Thyroid gland (tissue), 4 donors: ENCODE measurements around the gene MON1A.

Source experiments
- CTCF ChIP-seq, 6 experiments: fragments of 200-600 bp in 3 of 6; fragments of 450-650 bp in 3 of 6; sonication (generic) in 3 of 6; IDR thresholded peaks; one replicate each; pipeline ENCODE4 v1.5.1; 2016 to 2019; ENCODE audit warnings: antibody characterized with exemption in 6 of 6, mild to moderate bottlenecking in 2 of 6, inconsistent platforms in 1 of 6, moderate library complexity in 1 of 6
- POLR2A ChIP-seq, 2 donors: fragments of 450-650 bp; IDR thresholded peaks; one replicate each; pipeline ENCODE4 v1.6.1; 2017; ENCODE audit warnings: antibody characterized with exemption in 2 of 2, mild to moderate bottlenecking in 2 of 2, moderate library complexity in 1 of 2

GRCh38 chr3:49859576-49860305, 69.9 kb downstream of the MON1A start:
- no peak for TF ChIP-seq CTCF (IDR thresholded peaks at IDR 0.05)
- no peak for TF ChIP-seq POLR2A (IDR thresholded peaks at IDR 0.05)
